HEK293 (cell line): Measurements from ENCODE around the gene GPR160.

ENCODE experiments used
- CTCF ChIA-PET: fragments of 350-600 bp; formaldehyde crosslinking; extraction: SDS; loops from one replicate; lab custom pipeline; 2021; ENCODE audit warnings: antibody characterized with exemption; lab: Yijun Ruan, JAX
- POLR2A ChIA-PET: fragments of 300-600 bp; formaldehyde crosslinking; extraction: SDS; loops from one replicate; lab custom pipeline; 2020; ENCODE audit warnings: antibody characterized with exemption, inconsistent platforms; lab: Yijun Ruan, JAX
- H3K27ac ChIP-seq: fragments of 200-500 bp; sonication (Bioruptor generic); 2 replicates; pipeline ENCODE4 v1.5.1; 2014; ENCODE audit warnings: low read depth, low read length, control low read depth, inconsistent platforms; ENCODE audit errors: extremely low read depth
- H3K36me3 ChIP-seq, 2 experiments: fragments of 200-500 bp in 1 of 2; sonication (Bioruptor generic) in 1 of 2; 1 replicate in 1 of 2; 2 replicates in 1 of 2; pipeline ENCODE4 v1.5.1; 2014 to 2017; ENCODE audit warnings: inconsistent platforms in 2 of 2, low read length in 2 of 2; ENCODE audit not compliant: control insufficient read depth in 2 of 2, insufficient read depth in 1 of 2
- H3K4me1 ChIP-seq: fragments of 200-500 bp; sonication (Bioruptor generic); 2 replicates; pipeline ENCODE4 v1.5.1; 2014; ENCODE audit warnings: mild to moderate bottlenecking, low read length, inconsistent platforms; ENCODE audit not compliant: control insufficient read depth, insufficient read depth
- H3K4me3 ChIP-seq: 2 replicates; pipeline ENCODE4 v1.5.1; 2011; ENCODE audit warnings: low read depth, mild to moderate bottlenecking, control low read depth, low read length, moderate library complexity
- H3K9me3 ChIP-seq: fragments of 200-500 bp; sonication (Bioruptor generic); 2 replicates; pipeline ENCODE4 v1.5.1; 2014; ENCODE audit warnings: low read depth, low read length, inconsistent platforms; ENCODE audit not compliant: control insufficient read depth, insufficient read depth
- ELK4 ChIP-seq: IDR thresholded peaks from 2 replicates; pipeline ENCODE4 v1.6.1; 2011; ENCODE audit warnings: mild to moderate bottlenecking, low read depth, low read length, borderline replicate concordance
- KLF10 ChIP-seq: fragments of 450-650 bp; IDR thresholded peaks from 2 replicates; pipeline ENCODE4 v1.5.1; 2018; ENCODE audit warnings: missing biosample characterization, mild to moderate bottlenecking, missing genetic modification characterization
- MYNN ChIP-seq: fragments of 450-650 bp; formaldehyde crosslinking; IDR thresholded peaks from 2 replicates; pipeline ENCODE4 v1.5.1; 2016; ENCODE audit warnings: missing biosample characterization, missing genetic modification characterization, borderline replicate concordance
- PRDM1 ChIP-seq: fragments of 450-650 bp; formaldehyde crosslinking; IDR thresholded peaks from 2 replicates; pipeline ENCODE4; 2016; ENCODE audit warnings: missing biosample characterization, missing genetic modification characterization
- PRDM4 ChIP-seq: fragments of 450-650 bp; formaldehyde crosslinking; IDR thresholded peaks from 2 replicates; pipeline ENCODE4 v1.5.1; 2017; ENCODE audit warnings: missing biosample characterization, missing genetic modification characterization
- SALL2 ChIP-seq: fragments of 450-650 bp; formaldehyde crosslinking; IDR thresholded peaks from 2 replicates; pipeline ENCODE4 v1.5.0; 2017; ENCODE audit warnings: missing biosample characterization, mild to moderate bottlenecking, missing genetic modification characterization, borderline replicate concordance
- SCRT2 ChIP-seq: fragments of 450-650 bp; formaldehyde crosslinking; IDR thresholded peaks from 2 replicates; pipeline ENCODE4 v1.5.1; 2016; ENCODE audit warnings: missing biosample characterization, missing genetic modification characterization
- ZBTB17 ChIP-seq: fragments of 450-650 bp; formaldehyde crosslinking; IDR thresholded peaks from 2 replicates; pipeline ENCODE4 v1.5.1; 2016; ENCODE audit warnings: missing biosample characterization, missing genetic modification characterization
- ZBTB48 ChIP-seq: fragments of 450-650 bp; formaldehyde crosslinking; IDR thresholded peaks from 2 replicates; pipeline ENCODE4 v1.5.1; 2016; ENCODE audit warnings: missing biosample characterization, missing genetic modification characterization
- ZFP3 ChIP-seq: fragments of 450-650 bp; formaldehyde crosslinking; IDR thresholded peaks from 2 replicates; pipeline ENCODE4 v1.5.1; 2016; ENCODE audit warnings: low read depth, missing biosample characterization, missing genetic modification characterization
- ZNF24 ChIP-seq: fragments of 450-650 bp; formaldehyde crosslinking; IDR thresholded peaks from 2 replicates; pipeline ENCODE4 v1.5.1; 2016; ENCODE audit warnings: missing biosample characterization, missing genetic modification characterization
- ZNF366 ChIP-seq: fragments of 450-650 bp; formaldehyde crosslinking; conservative IDR thresholded peaks from 2 replicates; pipeline ENCODE4 v1.5.1; 2016; ENCODE audit warnings: missing biosample characterization, missing genetic modification characterization
- ZNF501 ChIP-seq: fragments of 450-650 bp; formaldehyde crosslinking; IDR thresholded peaks from 2 replicates; pipeline ENCODE4 v1.5.1; 2016; ENCODE audit warnings: missing biosample characterization, missing genetic modification characterization
- ZNF530 ChIP-seq: fragments of 450-650 bp; formaldehyde crosslinking; IDR thresholded peaks from 2 replicates; pipeline ENCODE4 v1.5.1; 2016; ENCODE audit warnings: low read depth, missing biosample characterization, missing genetic modification characterization
- ZNF561 ChIP-seq: fragments of 450-650 bp; IDR thresholded peaks from 2 replicates; pipeline ENCODE4 v1.5.1; 2018; ENCODE audit warnings: missing biosample characterization, missing genetic modification characterization, borderline replicate concordance
- ZNF654 ChIP-seq: fragments of 450-650 bp; formaldehyde crosslinking; IDR thresholded peaks from 2 replicates; pipeline ENCODE4 v1.5.1; 2016; ENCODE audit warnings: low read depth, missing biosample characterization, missing genetic modification characterization
- ZNF660 ChIP-seq: fragments of 450-650 bp; IDR thresholded peaks from 2 replicates; pipeline ENCODE4 v1.5.1; 2018; ENCODE audit warnings: missing biosample characterization, mild to moderate bottlenecking, missing genetic modification characterization
- ZNF792 ChIP-seq: fragments of 450-650 bp; formaldehyde crosslinking; IDR thresholded peaks from 2 replicates; pipeline ENCODE4 v1.5.1; 2016; ENCODE audit warnings: missing biosample characterization, missing genetic modification characterization
- TF ChIP-seq, protein P1 (sequence below): fragments of 450-650 bp; formaldehyde crosslinking; IDR thresholded peaks from 2 replicates; pipeline ENCODE4 v1.5.1; 2016; ENCODE audit warnings: missing biosample characterization, missing genetic modification characterization, low read depth

The GPR160 gene

GRCh38 chr3:170050753-170051152, 13.0 kb downstream of the GPR160 start:
- TF ChIP-seq SALL2 (no peak), ZNF660 (tag by site-specific recombination) (no peak)
- no peaks in the 10 kb centered on the region for H3K36me3 ChIP-seq
- no peak overlapping the region for H3K4me3 ChIP-seq
- CTCF ChIA-PET = no interaction called here
- H3K4me1 ChIP-seq = peaks cover 3% of the 10 kb centered on the region; the same call in 1 of the 2 replicates
- no peaks in the 10 kb centered on the region for H3K9me3 ChIP-seq
- POLR2A ChIA-PET = no interaction called here
- no peak overlapping the region for H3K27ac ChIP-seq

DNA sequence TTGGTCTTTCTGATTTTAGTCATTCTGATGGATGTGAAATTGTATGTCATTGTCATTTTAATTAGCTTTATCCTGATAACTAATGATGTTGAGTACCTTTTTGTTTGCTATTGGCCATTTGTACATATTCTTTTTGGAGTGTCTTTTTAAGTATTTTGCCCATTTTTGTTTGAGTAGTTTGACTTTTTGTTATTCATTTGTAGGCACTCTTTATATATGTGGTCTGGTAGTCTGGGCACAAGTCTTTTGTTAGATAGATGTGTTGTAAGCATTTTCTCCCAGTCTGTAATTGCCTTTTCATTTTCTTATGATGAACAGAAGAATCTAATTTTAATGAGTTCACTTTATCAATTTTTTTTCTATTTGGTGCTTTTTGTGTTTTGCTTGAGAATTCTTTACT, 14.6 kb downstream of the GPR160 start:
- H3K4me3 ChIP-seq = no peak overlapping the region
- no peaks in the 10 kb centered on the region for H3K36me3 ChIP-seq
- no peak for TF ChIP-seq KLF10 (tag by site-specific recombination)
- TF ChIP-seq ZNF654 (tag by site-specific recombination) = no peak
- TF ChIP-seq ZFP3 = no peak
- TF ChIP-seq ZNF366 (tag by site-specific recombination) = no peak
- TF ChIP-seq PRDM1 (tag by site-specific recombination) = no peak
- no peak for TF ChIP-seq ZNF792 (tag by site-specific recombination)
- no peak for TF ChIP-seq ZNF530 (tag by site-specific recombination)
- TF ChIP-seq ZNF24 (tag by site-specific recombination) = no peak
- no peak for TF ChIP-seq ZBTB48 (tag by site-specific recombination)
- TF ChIP-seq ELK4 = no peak
- no peak for TF ChIP-seq SCRT2 (tag by site-specific recombination)
- TF ChIP-seq MYNN (tag by site-specific recombination) = no peak
- TF ChIP-seq ZNF501 (tag by site-specific recombination) = no peak
- no peak for TF ChIP-seq ZNF561 (tag by site-specific recombination)
- TF ChIP-seq ZBTB17 (tag by site-specific recombination) = no peak
- TF ChIP-seq, protein P1, sequence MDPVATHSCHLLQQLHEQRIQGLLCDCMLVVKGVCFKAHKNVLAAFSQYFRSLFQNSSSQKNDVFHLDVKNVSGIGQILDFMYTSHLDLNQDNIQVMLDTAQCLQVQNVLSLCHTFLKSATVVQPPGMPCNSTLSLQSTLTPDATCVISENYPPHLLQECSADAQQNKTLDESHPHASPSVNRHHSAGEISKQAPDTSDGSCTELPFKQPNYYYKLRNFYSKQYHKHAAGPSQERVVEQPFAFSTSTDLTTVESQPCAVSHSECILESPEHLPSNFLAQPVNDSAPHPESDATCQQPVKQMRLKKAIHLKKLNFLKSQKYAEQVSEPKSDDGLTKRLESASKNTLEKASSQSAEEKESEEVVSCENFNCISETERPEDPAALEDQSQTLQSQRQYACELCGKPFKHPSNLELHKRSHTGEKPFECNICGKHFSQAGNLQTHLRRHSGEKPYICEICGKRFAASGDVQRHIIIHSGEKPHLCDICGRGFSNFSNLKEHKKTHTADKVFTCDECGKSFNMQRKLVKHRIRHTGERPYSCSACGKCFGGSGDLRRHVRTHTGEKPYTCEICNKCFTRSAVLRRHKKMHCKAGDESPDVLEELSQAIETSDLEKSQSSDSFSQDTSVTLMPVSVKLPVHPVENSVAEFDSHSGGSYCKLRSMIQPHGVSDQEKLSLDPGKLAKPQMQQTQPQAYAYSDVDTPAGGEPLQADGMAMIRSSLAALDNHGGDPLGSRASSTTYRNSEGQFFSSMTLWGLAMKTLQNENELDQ (tag by site-specific recombination) = no peak
- TF ChIP-seq PRDM4 (tag by site-specific recombination) = no peak
- no peaks in the 10 kb centered on the region for H3K4me1 ChIP-seq
- no peaks in the 10 kb centered on the region for H3K9me3 ChIP-seq
- POLR2A ChIA-PET = no interaction called here
- CTCF ChIA-PET = no interaction called here
- H3K27ac ChIP-seq = no peak overlapping the region
